Daoy (cell line): ENCODE measurements around the gene ILKAP. TPM values are rescaled to one million over a fixed set of nuclear protein-coding genes. Genes with fewer than 3 reads are reported as not detected.

Source experiments
- DNase-seq: peaks from one replicate; pipeline ENCODE4 v3.0.0-alpha.2; 2015; ENCODE audit warnings: low read depth
- total RNA-seq: library from RNA; depleted of rRNA; stranded (reverse); fragments of >200 nt; shearing (Covaris generic); gene quantifications from 2 replicates; pipeline ENCODE4 v1.2.3, GENCODE V29; 2014

The ILKAP gene
- total RNA-seq, 1 experiment from 2014 or later = 27.9 TPM

- DNase-seq = no peak
Observed at GRCh38 chr2:238152771-238153688, 50.5 kb downstream of the ILKAP start.

GRCh38 chr2:238151628-238152235 is 51.8 kb downstream of the ILKAP start:
- no peak for DNase-seq

DNA sequence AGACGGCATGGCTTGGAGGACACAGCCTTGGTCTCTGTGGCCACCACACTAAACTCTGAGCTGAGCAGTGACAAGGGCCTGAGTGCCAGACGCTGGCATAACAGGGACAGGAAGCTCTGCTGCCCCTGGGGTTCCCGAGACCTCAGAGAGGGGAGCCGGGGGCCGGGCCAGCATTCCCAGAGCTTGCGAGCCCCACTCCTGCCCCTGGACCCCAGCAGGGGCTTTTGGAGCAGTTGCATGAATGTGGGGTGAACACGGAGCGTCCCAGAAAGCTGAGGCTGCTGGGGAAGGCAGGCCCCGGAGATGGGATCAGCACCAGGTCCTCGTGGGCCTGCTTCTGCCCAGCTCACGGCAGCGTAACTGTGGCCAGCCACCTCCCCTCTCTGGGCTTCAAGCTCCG is 52.3 kb downstream of the ILKAP start:
- DNase-seq = no peak

DNA sequence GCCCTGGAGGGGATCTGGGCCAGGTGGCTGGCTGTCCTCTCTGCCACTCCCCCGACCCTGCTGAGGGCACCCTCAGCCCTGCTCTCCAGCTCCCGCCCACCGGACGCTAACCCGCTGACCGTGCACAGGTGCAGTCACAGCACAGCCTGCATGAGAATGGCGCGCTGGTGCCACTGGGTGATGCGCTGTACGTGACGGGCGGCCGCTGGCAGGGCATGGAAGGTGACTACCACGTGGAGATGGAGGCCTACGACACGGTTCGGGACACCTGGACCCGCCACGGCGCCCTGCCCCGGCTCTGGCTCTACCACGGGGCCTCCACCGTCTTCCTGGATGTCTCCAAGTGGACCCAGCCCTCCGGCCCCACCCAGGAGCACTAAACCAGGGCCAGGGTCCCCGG is 52.8 kb downstream of the ILKAP start:
- no peak for DNase-seq

DNA sequence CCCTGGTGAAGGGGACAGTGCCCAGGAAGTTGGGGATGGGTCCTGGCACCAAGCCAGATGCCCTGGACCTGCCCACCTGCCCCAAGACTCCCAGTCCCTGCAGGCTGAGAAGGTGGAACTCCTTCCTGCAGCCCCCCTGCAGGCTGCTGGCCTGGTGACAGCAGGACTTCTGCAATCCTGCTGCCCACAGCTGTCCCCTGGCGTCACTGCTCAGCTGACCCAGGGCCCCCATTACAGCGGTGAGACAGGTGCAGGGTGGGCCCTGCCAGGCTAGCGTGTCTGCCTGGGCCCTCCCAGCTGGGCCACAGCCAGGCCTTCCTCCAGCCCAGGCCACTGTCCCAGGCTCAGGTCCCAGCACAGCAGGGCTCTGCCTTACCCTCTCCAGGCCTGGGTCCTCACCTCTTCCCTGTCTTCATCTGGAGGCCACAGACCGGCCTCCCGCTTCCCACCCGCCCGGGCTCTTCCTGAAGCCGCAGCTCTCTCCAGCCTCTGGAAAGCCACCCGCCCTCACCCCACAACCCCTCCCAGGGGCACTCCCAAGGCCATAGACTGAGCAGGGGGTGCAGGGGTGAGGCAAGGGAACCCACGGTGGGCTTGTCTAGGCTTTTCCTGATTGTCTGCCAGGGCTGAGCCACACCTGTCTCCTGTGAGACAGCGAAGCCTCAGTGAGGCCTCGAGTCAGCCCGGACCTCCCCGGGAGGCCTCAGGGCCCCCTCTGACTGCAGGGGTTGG is 53.5 kb downstream of the ILKAP start:
- no peak for DNase-seq

- DNase-seq = no peak
Observed at GRCh38 chr2:238148981-238149380, 54.5 kb downstream of the ILKAP start.

DNA sequence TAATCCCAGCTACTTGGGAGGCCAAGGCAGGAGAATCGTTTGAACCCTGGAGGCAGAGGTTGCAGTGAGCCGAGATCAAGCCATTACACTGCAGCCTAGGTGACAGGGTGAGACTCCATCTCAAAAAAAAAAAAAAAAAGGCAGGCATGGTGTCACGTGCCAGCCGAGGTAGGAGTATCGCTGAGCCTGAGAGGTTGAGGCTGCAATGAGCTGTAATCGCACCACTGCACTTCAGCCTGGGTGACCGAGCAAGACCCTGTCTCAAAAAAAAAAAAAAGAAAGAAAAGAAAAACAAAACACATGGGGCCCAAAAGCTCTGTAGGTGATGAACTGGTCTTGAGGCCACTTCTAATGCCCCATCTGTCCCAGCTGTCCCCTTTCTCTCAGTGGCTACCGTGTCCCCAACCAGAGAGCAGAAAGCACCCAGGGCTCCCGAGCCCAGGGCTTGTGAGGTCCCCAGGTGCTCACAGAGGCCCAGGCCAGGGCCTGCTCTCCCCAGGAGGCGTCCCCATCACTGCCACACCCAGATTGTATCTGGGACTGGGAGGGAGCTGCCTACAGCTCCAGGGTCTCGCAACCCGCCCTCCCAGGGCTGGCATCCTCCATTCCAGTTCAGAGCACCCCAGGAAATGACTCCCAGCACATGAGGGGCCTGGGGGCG is 56.5 kb downstream of the ILKAP start:
- DNase-seq = no peak

- no peak for DNase-seq
Observed at GRCh38 chr2:238145851-238146250, 57.6 kb downstream of the ILKAP start.

DNA sequence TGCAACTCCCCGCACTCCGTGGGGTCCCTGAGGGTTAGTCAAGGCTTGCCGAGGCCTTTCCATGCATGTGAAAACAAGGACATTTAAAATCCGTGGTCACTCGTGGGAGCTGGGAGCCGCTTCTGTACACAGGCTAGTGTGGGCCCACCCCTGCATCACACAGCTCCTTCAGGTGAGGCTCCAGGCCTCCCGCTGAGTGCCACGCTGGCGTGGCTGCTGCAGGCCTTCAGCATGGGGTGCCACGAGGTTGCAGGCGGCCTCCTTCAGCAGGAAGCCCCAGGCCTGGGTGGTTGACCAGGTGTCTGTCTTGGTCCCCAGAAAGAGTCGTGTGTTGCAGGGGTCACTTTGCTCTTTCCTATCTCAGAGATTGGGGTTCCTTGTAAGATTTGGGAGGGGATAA is 58.4 kb downstream of the ILKAP start:
- DNase-seq = no peak

- DNase-seq = no peak
Observed at GRCh38 chr2:238144262-238144661, 59.2 kb downstream of the ILKAP start.

DNA sequence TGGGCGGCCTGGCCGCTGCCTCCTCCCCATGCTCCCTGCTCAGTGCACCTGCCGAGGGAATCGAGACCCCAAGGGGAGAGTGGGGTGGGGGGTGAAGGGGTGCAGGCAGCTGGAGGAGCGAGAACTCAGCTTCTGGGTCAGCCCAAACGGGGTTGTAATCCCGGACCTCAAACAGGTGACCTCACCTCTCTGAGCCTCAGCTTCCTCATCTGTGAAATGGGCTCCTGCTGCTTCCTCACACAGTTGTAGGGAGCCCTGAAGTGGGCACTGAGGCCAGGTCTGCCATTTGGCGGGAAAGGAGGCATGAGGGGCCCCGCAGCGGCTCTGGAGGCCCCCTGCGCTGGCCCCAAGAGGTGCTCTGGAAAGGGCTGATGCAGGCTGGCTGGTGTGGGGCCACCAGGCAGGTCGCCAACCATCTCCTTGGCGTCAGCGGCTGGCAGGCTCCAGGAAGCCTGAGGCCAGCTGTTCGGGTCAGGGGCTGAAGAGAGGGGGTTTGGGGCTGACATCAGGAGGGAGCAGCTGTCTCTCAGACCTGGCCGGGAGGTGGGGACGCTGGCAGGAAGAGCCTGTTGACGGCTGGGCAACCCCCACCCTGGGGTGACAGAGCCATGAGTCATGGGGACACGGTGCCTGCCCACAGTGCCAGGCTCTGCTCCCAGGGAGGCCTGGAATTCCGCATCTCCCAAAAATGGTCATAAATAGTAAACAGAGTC is 60.1 kb downstream of the ILKAP start:
- DNase-seq = peak; percentile 85

DNA sequence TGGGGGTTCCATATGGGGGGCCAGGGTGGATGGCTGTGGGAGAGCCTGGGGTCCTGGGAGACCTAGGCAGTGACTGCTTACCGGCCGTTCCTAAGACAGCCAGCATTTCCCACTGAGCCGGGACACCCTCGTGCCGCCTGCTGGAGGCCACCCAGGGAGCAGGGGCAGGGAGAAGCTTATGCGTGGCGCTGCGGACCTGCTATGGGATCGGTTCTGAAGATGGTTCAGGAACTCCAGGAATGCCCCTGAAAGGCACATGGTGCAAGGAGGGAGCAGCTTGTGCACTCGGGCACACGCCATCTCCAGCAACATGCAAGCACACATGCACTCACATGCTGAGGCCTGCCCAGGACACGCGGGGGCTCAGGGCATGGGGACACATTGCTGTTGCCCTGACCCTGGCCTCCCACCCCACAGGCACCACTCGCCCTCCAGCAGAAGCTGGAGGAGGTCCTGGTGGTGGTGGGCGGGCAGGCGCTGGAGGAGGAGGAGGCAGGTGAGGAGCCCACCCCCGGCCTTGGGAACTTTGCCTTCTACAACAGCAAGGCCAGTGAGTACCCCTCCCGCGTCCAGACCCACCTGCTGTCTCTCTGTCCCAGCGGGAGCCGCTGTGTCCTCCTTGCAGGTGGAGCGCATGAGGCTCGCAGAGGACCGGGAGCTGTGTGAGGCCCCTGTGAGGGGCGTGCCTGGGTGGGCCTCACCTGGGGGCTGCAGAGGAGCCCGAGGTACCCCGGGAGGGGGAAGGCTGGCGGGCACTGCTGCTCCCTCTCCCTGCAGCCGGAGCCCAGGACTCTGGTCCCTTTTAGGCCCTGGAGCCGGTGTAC is 60.9 kb downstream of the ILKAP start:
- DNase-seq = no peak

- DNase-seq = peak; percentile 84
Observed at GRCh38 chr2:238141541-238142318, 61.8 kb downstream of the ILKAP start.

DNA sequence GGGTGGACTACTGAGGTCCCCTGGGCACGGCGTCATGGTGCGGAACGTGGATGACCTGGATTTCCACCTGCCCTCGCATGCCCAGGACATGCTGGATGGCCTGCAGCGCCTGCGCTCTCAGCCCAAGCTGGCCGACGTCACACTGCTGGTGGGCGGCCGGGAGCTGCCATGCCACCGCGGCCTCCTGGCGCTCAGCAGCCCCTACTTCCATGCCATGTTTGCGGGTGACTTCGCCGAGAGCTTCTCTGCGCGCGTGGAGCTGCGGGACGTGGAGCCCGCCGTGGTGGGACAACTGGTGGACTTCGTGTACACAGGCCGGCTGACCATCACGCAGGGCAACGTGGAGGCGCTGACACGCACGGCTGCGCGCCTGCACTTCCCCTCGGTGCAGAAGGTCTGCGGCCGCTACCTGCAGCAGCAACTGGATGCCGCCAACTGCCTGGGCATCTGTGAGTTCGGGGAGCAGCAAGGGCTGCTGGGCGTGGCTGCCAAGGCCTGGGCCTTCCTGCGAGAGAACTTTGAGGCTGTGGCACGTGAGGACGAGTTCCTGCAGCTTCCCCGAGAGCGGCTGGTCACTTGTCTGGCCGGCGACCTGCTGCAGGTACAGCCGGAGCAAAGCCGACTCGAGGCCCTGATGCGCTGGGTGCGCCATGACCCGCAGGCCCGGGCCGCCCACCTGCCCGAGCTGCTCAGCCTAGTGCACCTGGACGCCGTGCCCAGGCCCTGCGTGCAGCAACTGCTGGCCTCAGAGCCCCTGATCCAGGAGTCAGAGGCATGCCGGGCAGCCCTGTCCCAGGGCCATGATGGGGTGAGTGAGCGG is 62.6 kb downstream of the ILKAP start:
- no peak for DNase-seq

GRCh38 chr2:238140040-238140439 is 63.5 kb downstream of the ILKAP start:
- no peak for DNase-seq

- DNase-seq = no peak
Observed at GRCh38 chr2:238139196-238140039, 64.1 kb downstream of the ILKAP start.

GRCh38 chr2:238138331-238139195 is 64.9 kb downstream of the ILKAP start, which contains the start of gene KLHL30:
TSS of gene KLHL30 (plus strand) at chr2:238138668. CDS start at chr2:238140755, 2,087 bp downstream.
- no peak for DNase-seq
